Measurements from ENCODE around the gene ENOX1.

ENOX1 gene

GRCh38 chr13:43257765-43258164 is 529.0 kb downstream of the ENOX1 start:
- H3K27ac ChIP-seq, result no peak overlapping the region
- TF ChIP-seq CTCF (IDR thresholded peaks at IDR 0.05) (no peak), ZFX (IDR thresholded peaks at IDR 0.05; ENCODE audit: borderline replicate concordance) (no peak)

GRCh38 chr13:43251961-43252360 is 534.8 kb downstream of the ENOX1 start:
- TF ChIP-seq ZFX (IDR thresholded peaks at IDR 0.05; ENCODE audit: borderline replicate concordance), result no peak
- no peak for TF ChIP-seq CTCF (IDR thresholded peaks at IDR 0.05)
- no peak overlapping the region for H3K27ac ChIP-seq

- H3K27ac ChIP-seq, result no peak overlapping the region
Observed at GRCh38 chr13:43246382-43246781, 540.4 kb downstream of the ENOX1 start.

GRCh38 chr13:43245374-43245964 is 541.3 kb downstream of the ENOX1 start:
- no peak overlapping the region for H3K27ac ChIP-seq
- no peak for TF ChIP-seq ZFX (IDR thresholded peaks at IDR 0.05; ENCODE audit: borderline replicate concordance)
- no peak for TF ChIP-seq CTCF (IDR thresholded peaks at IDR 0.05)

More at GRCh38 chr13:43246382-43246781, 540.4 kb downstream of the ENOX1 start:
- TF ChIP-seq CTCF (IDR thresholded peaks at IDR 0.05), result no peak
- TF ChIP-seq ZFX (IDR thresholded peaks at IDR 0.05; ENCODE audit: borderline replicate concordance), result no peak

- TF ChIP-seq CTCF (IDR thresholded peaks at IDR 0.05), result no peak
- no peak for TF ChIP-seq ZFX (IDR thresholded peaks at IDR 0.05; ENCODE audit: borderline replicate concordance)
- H3K27ac ChIP-seq, result no peak overlapping the region
Observed at GRCh38 chr13:43244481-43244880, 542.3 kb downstream of the ENOX1 start.

GRCh38 chr13:43243711-43244110 is 543.1 kb downstream of the ENOX1 start:
- H3K27ac ChIP-seq, result no peak overlapping the region
- TF ChIP-seq CTCF (IDR thresholded peaks at IDR 0.05) (no peak), ZFX (IDR thresholded peaks at IDR 0.05; ENCODE audit: borderline replicate concordance) (no peak)

- no peak overlapping the region for H3K27ac ChIP-seq
- TF ChIP-seq CTCF (IDR thresholded peaks at IDR 0.05) (no peak), ZFX (IDR thresholded peaks at IDR 0.05; ENCODE audit: borderline replicate concordance) (no peak)
Observed at GRCh38 chr13:43242040-43242439, 544.7 kb downstream of the ENOX1 start.
